ENCODE data around the gene STARD8. TPM values are rescaled to one million over a fixed set of nuclear protein-coding genes. Genes with fewer than 3 reads are reported as not detected.
A peak's percentile ranks its signal among the peaks of the same experiment; 100 is the strongest.

The STARD8 gene
- total and polyA plus RNA-seq, 2 donors from 2014 or later: 12.7 to 23.4 TPM

- H3K27ac ChIP-seq (ENCODE audit: low read depth in 2 of 2, low read length in 2 of 2): no peak overlapping the region
- intact Hi-C loops (cut with DNase I): no loop called here
Measured at GRCh38 chrX:68666580-68666979, 19.1 kb downstream of the STARD8 start.

GRCh38 chrX:68669094-68669860 lies 21.8 kb downstream of the STARD8 start:
- Histone ChIP-seq H3K36me3 (ENCODE audit: control insufficient read depth in 2 of 3, insufficient read depth in 3 of 3, low read length in 3 of 3) (no peaks in the 10 kb centered on the region), H3K9me3 (ENCODE audit: control insufficient read depth in 2 of 3, insufficient read depth in 1 of 3, low read length in 3 of 3) (no peaks in the 10 kb centered on the region), H3K9ac (ENCODE audit: low read length in 3 of 3) (no peak overlapping the region), H3K4me1 (ENCODE audit: control insufficient read depth in 2 of 3, insufficient read depth in 2 of 3, low read depth in 1 of 3, low read length in 3 of 3) (no peaks in the 10 kb centered on the region), H3K27ac (ENCODE audit: low read depth in 2 of 2, low read length in 2 of 2) (no peak overlapping the region), H3K27me3 (ENCODE audit: control insufficient read depth, insufficient read depth, low read length) (no peaks in the 10 kb centered on the region), H3K4me3 (ENCODE audit: low read length in 3 of 3) (no peak overlapping the region)
- FAIRE-seq (no peak), DNase-seq (peak in 3 of 5 donors; percentile 34 to 78 (median 43))
- intact Hi-C loops (cut with DNase I): no loop called here
- TF ChIP-seq CTCF (IDR thresholded peaks at IDR 0.05; ENCODE audit: borderline replicate concordance, extremely low read depth, insufficient read depth): no peak

More at GRCh38 chrX:68666580-68666979, 19.1 kb downstream of the STARD8 start:
- Histone ChIP-seq H3K4me3 (ENCODE audit: low read length in 3 of 3) (no peak overlapping the region), H3K27me3 (ENCODE audit: control insufficient read depth, insufficient read depth, low read length) (no peaks in the 10 kb centered on the region), H3K4me1 (ENCODE audit: control insufficient read depth in 2 of 3, insufficient read depth in 2 of 3, low read depth in 1 of 3, low read length in 3 of 3) (no peaks in the 10 kb centered on the region), H3K9ac (ENCODE audit: low read length in 3 of 3) (no peak overlapping the region), H3K9me3 (ENCODE audit: control insufficient read depth in 2 of 3, insufficient read depth in 1 of 3, low read length in 3 of 3) (no peaks in the 10 kb centered on the region), H3K36me3 (ENCODE audit: control insufficient read depth in 2 of 3, insufficient read depth in 3 of 3, low read length in 3 of 3) (no peaks in the 10 kb centered on the region)
- DNase-seq (no peak), FAIRE-seq (no peak)
- TF ChIP-seq CTCF (IDR thresholded peaks at IDR 0.05; ENCODE audit: borderline replicate concordance, extremely low read depth, insufficient read depth): no peak

- Histone ChIP-seq H3K4me3 (ENCODE audit: low read length in 3 of 3) (no peak overlapping the region), H3K36me3 (ENCODE audit: control insufficient read depth in 2 of 3, insufficient read depth in 3 of 3, low read length in 3 of 3) (no peaks in the 10 kb centered on the region), H3K9me3 (ENCODE audit: control insufficient read depth in 2 of 3, insufficient read depth in 1 of 3, low read length in 3 of 3) (no peaks in the 10 kb centered on the region), H3K27me3 (ENCODE audit: control insufficient read depth, insufficient read depth, low read length) (no peaks in the 10 kb centered on the region), H3K27ac (ENCODE audit: low read depth in 2 of 2, low read length in 2 of 2) (no peak overlapping the region), H3K4me1 (ENCODE audit: control insufficient read depth in 2 of 3, insufficient read depth in 2 of 3, low read depth in 1 of 3, low read length in 3 of 3) (no peaks in the 10 kb centered on the region), H3K9ac (ENCODE audit: low read length in 3 of 3) (no peak overlapping the region)
- TF ChIP-seq CTCF (IDR thresholded peaks at IDR 0.05; ENCODE audit: borderline replicate concordance, extremely low read depth, insufficient read depth): no peak
- peak; percentile 81 for FAIRE-seq
- intact Hi-C loops (cut with DNase I): no loop called here
- no peak for DNase-seq
Measured at GRCh38 chrX:68669871-68670270, 22.4 kb downstream of the STARD8 start.

Data from kidney (tissue), 14 donors.